ENCODE results near the gene PIK3R1. TPM values are rescaled to one million over a fixed set of nuclear protein-coding genes. Genes with fewer than 3 reads are reported as not detected.

PIK3R1 gene
- total RNA-seq, 2 donors from 2014 or later, result 32.4 to 58.7 TPM

- peaks cover 26% of the 10 kb centered on the region for H3K4me1 ChIP-seq
- H3K27me3 ChIP-seq, result no peaks in the 10 kb centered on the region
- no peak overlapping the region for H3K4me3 ChIP-seq
- peak overlapping the region in 1 of 4 donors; percentile 43 for H3K27ac ChIP-seq
- no peaks in the 10 kb centered on the region for H3K36me3 ChIP-seq (replicated peaks in 1 of 2; ENCODE audit: insufficient read depth in 1 of 2, low read depth in 2 of 2)
- no peaks in the 10 kb centered on the region for H3K9me3 ChIP-seq
- TF ChIP-seq POLR2A (IDR thresholded peaks at IDR 0.05) (no peak), CTCF (IDR thresholded peaks at IDR 0.05) (no peak)
- no peak for ATAC-seq
- 84 to 87% methylated on average over 3 of the region's 3 CpGs for WGBS, 2 donors
- intact Hi-C loops (cut with DNase I), result no loop called here
- DNase-seq, result no peak
These were observed 33.0 kb upstream of the PIK3R1 start for GRCh38 chr5:68182534-68182933.

GRCh38 chr5:68187268-68188055, 28.1 kb upstream of the PIK3R1 start:
- DNase-seq (no peak), ATAC-seq (no peak)
- WGBS, 2 donors, result 62 to 66% methylated on average over 24 to 29 of the region's 34 CpGs
- TF ChIP-seq POLR2A (IDR thresholded peaks at IDR 0.05) (no peak), CTCF (IDR thresholded peaks at IDR 0.05) (no peak)
- Histone ChIP-seq H3K4me3 (no peak overlapping the region), H3K27me3 (no peaks in the 10 kb centered on the region), H3K4me1 (peaks cover 4% of the 10 kb centered on the region), H3K27ac (no peak overlapping the region), H3K36me3 (replicated peaks in 1 of 2; ENCODE audit: insufficient read depth in 1 of 2, low read depth in 2 of 2) (no peaks in the 10 kb centered on the region), H3K9me3 (no peaks in the 10 kb centered on the region)
- intact Hi-C loops (cut with DNase I), result no loop called here

GRCh38 chr5:68189171-68189570, 26.4 kb upstream of the PIK3R1 start:
- Histone ChIP-seq H3K4me3 (no peak overlapping the region), H3K36me3 (replicated peaks in 1 of 2; ENCODE audit: insufficient read depth in 1 of 2, low read depth in 2 of 2) (no peaks in the 10 kb centered on the region), H3K27ac (no peak overlapping the region), H3K4me1 (peaks cover 20% of the 10 kb centered on the region), H3K27me3 (no peaks in the 10 kb centered on the region), H3K9me3 (no peaks in the 10 kb centered on the region)
- TF ChIP-seq CTCF (IDR thresholded peaks at IDR 0.05) (no peak), POLR2A (IDR thresholded peaks at IDR 0.05) (no peak)
- DNase-seq (no peak), ATAC-seq (no peak)
- WGBS, 2 donors, result 87 to 96% methylated on average over 7 of the region's 7 CpGs
- intact Hi-C loops (cut with DNase I), result no loop called here

GRCh38 chr5:68189613-68190012, 25.9 kb upstream of the PIK3R1 start:
- Histone ChIP-seq H3K36me3 (replicated peaks in 1 of 2; ENCODE audit: insufficient read depth in 1 of 2, low read depth in 2 of 2) (no peaks in the 10 kb centered on the region), H3K4me1 (peaks cover 20% of the 10 kb centered on the region), H3K27ac (no peak overlapping the region), H3K9me3 (no peaks in the 10 kb centered on the region), H3K27me3 (no peaks in the 10 kb centered on the region), H3K4me3 (no peak overlapping the region)
- TF ChIP-seq POLR2A (IDR thresholded peaks at IDR 0.05) (no peak), CTCF (IDR thresholded peaks at IDR 0.05) (no peak)
- intact Hi-C loops (cut with DNase I), result no loop called here
- WGBS, 2 donors, result 76 to 82% methylated on average over 5 of the region's 5 CpGs
- DNase-seq (no peak), ATAC-seq (no peak)

GRCh38 chr5:68190619-68191018, 24.9 kb upstream of the PIK3R1 start:
- TF ChIP-seq POLR2A (IDR thresholded peaks at IDR 0.05) (no peak), CTCF (IDR thresholded peaks at IDR 0.05) (no peak)
- Histone ChIP-seq H3K4me3 (no peak overlapping the region), H3K27me3 (no peaks in the 10 kb centered on the region), H3K27ac (no peak overlapping the region), H3K9me3 (no peaks in the 10 kb centered on the region), H3K4me1 (peaks cover 20% of the 10 kb centered on the region), H3K36me3 (replicated peaks in 1 of 2; ENCODE audit: insufficient read depth in 1 of 2, low read depth in 2 of 2) (no peaks in the 10 kb centered on the region)
- WGBS, 2 donors, result 83 to 89% methylated on average over 4 of the region's 4 CpGs
- DNase-seq (no peak), ATAC-seq (no peak)
- intact Hi-C loops (cut with DNase I), result no loop called here

All from body of pancreas (tissue), 4 donors.